ENCODE results near the gene SELPLG.
"Not testable (repeated sequence)": the region's sequence is repeated elsewhere in the genome, so short reads cannot be mapped to it uniquely, and the experiment has no call there.

SELPLG gene

GRCh38 chr12:108618953-108619274, 14.8 kb downstream of the SELPLG start:
- DNase-seq (ENCODE audit: low spot score): not testable (repeated sequence)

DNA sequence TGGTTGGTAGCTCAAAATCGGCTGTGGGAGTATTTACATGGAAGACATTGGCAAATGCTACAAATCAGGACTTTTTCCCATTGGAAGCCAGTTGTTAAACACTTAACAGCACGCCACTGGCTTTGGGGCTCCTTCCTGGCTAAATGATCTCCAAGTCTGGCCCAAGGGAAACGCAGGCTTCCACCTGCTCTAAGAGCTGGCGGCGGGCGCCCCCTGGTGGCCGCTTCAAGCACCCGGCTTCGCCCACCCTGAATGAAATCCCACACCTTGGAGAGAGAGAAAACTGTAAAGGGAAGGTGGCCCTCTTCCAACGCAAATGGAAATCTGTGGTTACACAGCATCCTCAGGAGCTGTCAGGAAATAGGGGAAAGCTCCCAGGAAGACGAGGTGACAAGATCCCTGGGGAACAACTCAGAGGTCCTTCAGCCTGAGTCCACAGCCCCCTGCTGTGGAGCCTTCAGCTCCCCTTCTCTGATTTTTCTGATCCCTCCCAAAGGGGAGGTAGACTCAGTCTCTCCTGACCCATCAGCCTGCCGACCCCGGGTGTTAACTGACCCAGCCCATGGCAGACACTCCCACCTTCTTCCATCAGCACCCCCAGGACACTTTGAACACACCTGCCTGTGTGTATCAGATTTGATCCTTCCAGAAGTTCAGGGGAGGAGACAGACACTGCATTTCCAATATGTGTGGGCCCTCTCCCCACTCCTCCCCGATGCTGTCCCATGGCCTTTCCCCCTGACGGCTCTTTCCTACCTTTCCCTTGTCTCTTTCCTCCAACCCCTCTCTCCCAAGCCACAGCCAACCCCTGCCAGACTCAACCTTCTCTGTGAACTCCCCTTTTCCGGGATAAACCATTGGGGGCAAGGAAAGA, 15.4 kb downstream of the SELPLG start:
- DNase-seq (ENCODE audit: low spot score): peak; percentile 83

DNA sequence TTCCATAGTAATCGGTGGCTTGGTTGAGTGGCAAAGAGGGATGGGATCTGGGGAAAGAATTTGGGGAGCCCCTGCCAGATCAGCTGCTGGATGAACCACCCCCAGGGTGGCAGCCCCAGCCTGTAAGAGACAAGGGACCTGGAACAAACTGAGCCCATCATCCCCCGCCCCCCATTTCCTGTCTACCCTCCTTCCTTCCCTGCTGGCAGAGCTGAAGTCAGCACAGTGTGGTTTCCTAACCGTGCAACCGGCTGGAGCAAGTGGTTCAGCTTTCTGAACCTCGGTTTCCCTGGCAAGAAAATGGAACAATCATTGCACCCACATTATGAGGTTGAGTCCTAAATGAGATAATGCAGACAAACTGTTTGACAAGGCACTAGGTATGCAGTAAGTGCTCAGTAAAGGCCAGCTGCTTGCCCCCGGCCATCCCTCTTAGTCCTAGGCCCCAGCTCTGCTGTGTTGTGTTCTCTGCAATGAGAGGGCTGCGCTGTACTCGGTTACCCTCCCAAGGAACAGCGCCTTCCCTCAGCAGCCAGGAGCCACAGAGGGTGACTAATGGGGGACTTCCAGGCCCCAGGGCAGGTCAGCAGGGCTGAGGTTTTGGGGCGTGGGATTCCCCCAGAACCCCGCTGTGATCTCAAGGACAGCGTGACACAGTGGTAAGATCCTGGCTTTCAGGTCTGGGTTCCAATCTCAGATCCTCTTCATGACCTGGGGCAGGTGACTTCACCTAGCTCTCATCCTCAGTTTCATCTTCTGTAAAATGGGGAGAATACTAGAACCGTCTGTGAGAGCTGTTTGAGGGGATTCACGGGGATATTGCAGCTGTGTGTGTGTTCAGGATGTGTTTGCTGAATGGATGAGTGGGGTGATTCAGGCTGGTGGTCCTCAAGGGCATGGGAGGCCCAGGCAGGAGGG, 16.5 kb downstream of the SELPLG start:
- DNase-seq (ENCODE audit: low spot score): peak; percentile 48

DNA sequence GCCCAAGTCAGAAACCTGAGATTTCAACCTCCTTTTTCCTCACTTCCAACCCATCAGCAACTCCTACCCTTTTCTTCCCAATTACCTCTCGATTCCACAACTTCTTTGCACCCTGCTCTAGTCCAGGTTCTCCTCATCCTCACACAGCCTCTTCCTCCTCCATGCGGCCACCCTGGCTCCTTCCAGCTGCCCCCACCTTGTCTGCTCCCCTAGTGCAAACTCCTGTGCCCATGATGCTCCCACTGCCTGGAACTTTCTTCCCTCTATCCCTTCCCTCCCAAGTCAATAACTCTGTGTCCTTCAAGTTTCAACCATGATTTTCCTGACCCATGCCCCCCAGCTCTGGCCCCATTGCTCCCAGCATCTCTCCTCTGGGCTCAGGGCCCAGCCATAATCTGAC, 17.3 kb downstream of the SELPLG start:
- DNase-seq (ENCODE audit: low spot score): no peak

- no peak for DNase-seq (ENCODE audit: low spot score)
Observed at GRCh38 chr12:108615918-108616317, 17.8 kb downstream of the SELPLG start.

DNA sequence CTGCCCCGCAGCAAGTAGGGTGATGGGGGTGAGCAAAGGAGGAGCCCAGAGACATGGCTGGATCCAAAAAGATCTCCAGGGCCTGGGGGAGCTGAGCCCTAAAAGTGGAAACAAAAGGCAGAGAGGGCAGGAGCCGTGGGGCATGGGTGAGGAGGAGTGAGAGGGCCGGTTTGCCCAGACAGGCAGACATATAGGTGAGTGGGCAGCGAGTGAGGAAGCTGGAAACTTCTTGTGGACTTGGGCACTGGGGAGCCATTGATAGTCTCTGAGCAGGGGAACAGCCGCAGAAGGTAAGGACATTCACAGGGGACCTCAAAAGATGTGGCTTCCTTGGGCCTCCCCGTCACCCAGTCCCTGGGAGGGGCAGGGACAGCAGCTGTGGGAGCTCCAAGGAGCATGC, 19.1 kb downstream of the SELPLG start:
- no peak for DNase-seq (ENCODE audit: low spot score)

DNA sequence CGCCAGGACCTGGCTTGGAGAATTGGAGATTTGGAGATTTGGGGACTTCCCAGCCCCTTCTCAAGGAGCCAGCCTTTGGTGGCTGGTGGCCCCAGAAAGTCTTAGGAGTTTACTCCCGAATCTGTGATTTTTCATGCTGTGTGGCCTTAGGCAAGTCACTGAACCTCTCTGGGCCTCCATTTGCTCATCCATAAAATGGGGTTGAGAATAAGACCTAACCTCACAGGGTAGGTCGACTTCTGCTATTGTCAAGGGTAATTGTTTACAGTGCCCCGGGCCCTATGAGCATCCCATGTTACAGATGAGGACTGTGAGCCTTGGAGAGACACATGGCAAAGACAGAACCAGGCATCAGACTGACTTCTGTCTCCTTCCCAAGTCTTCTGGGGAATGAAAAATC, 19.7 kb downstream of the SELPLG start:
- DNase-seq (ENCODE audit: low spot score): no peak

DNA sequence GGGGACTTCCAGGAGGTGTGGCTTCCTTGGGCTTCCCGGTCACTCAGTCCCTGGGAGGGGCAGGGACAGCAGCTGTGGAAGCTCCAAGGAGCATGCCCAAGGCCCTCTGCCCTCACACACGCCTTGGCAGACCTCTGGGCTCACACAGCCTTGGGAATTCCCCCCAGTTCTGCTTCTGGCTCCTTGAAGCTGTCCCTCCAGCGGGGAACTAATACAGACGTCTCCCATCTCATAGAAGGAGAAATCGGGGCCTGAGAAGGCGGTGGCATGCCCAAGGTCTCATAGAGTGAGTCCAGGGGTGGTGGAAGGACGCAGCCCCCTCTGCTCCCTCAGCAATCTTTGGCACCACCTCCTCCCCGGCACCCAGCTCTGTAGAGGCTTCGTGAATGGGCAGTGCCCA, 20.1 kb downstream of the SELPLG start:
- DNase-seq (ENCODE audit: low spot score): no peak

DNA sequence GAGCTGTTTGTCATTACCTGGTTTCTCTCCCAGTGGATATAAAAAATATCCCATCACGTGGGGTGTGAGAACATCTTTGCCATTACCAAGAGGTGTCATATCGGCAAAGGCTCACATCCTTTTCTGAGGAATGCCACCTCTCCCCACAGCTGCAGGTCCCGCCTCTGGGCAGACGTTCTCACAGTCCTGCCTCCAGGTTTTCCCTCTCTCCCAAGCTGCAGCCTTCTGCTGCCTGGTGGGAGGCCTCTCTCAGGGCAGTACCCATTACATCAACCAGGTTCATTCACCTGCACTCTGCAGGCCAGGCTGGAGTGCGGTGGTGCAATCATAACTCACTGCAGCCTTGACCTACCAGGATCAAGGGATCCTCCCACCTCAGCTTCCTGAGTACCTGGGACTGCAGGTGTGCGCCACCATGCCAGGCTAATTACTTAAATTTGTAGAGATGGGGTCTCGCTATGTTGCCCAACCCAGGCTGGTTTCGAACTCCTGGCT, 20.9 kb downstream of the SELPLG start:
- no peak for DNase-seq (ENCODE audit: low spot score)

DNA sequence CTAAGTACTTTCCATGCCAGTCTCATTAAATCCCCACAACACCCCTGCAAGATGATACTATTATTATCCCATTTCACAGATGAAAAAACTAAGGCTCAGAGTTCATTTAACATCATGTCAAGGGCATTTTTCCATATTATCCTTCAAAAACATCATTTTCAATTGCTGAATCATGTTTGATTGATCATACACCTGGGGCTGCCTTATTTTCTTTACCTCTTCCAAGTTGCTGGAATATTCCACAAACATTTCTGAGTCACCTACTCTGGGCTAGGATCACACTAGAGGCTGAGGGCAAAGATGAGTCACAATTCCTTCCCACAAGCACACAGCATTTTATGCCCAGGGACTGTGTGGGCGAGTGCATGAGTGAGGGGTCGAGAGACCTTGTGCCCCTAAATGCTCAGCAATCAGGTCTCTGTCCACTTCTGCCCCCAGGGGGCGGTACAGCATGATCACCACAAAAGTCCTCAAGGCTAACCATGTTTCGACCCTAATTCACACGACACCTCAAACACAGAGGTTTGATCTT, 21.7 kb downstream of the SELPLG start:
- peak; percentile 45 for DNase-seq (ENCODE audit: low spot score)

DNA sequence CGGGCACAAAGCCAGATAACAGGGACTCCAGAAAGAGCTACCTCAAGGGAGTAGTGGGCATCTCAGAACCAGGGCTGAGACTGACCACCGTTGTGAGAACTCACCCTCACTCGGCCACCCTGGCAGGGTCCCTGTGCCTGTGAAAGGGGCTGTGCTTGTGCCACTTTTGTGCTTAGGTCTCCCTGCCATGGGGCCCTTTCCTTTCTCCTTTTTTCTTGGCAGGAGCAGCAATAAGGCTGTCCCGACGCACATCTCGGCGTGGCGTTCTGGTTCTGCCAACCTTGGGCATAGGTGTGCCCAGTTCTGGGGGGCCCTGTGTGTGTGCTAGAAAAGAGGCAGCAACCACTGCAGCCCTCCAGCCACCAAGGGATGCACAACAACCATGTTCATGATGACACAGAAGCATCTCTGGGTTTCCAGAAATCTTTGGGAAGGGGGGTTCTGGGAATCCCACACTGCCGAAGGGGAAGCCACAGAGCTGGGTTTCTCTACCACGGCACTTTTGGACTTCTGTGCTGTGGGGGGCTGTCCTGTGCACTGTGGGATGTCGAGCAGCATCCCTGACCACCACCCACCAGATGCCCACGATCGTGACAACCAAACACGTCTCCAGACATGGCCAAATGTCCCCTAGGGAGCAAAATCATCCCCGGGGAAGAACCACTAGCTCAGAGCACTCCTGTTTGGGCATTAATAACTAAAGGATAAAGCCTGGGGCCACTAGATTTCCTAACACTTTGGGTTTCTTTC, 22.7 kb downstream of the SELPLG start:
- DNase-seq (ENCODE audit: low spot score): no peak

DNA sequence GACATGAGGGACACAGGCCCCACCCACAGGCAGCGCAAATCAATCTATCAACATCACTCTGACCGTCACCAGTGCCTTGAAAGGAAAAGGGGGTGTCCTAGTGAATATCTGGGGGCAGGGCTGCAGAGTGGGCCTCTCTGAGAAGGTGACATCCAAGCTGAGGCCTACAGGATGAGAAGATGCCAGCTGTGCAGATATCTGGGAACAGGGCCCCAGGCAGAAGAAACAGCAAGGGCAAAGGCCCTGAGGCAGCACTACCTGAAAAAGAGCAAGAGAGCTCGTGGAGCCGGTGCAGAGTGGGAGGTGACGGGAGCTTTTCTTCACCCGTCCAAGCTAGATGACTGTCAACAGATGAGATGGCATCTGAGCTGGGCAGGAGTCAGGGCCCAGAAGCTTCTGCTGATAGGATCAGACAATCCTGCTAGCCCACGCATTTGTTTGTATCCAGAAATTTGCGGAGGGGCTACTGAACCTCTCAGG, 23.3 kb downstream of the SELPLG start:
- no peak for DNase-seq (ENCODE audit: low spot score)

DNA sequence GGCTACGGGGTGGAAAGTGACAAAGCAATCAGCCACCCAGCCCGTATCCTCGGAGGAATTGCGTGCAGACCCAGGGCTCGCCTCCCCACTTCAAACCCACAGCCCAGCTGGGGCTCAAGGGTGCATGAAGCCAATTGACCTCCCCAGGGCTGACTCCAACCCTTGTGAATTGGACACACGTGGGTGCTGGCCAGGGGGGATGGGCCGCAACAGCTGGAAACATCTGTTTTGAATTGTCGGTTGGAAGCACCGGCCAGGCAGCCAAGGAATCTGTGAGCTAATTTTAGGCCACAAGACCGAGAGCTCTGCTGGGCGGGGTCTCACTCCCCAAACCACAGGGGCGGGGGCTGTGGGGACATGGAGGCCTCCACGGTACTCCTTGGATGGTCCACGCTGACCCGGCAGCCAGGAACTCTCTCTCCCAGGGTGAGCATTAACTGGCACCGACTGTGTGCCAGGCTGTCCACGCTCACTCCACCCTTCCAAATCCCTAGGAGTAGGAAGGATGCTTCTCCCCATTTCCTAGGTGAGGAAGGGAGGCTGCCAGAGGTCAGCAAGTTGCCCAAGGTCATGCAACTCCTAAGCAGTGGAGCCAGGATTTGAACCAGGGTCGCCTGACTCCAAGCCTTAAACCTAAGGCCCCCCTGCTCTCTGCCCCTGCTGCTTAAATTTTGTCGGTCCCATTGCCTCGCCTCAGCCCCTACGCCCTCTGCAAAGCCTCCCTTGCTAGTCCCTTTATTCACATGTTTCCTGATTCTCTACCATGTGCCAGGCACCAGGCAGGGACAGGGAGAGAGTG, 24.0 kb downstream of the SELPLG start:
- DNase-seq (ENCODE audit: low spot score): no peak

DNA sequence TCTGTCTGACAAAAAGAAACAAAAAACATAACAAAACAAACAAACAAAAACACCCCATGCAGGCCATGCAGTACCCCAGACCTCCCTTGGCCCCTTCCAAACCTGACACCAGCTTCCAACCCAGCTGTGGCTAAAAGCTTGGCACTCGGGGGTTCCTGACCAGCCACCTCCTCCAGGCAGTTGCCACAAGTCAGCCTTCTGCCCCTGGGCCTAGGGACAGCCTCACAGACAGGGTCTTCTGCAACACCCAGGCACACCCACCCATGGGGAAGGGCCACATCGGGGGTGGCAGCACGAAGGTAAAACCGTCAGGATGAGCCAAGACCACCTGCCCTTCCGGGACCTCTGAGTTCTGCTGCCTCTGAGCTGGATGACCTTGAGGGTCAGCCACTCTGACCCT, 25.1 kb downstream of the SELPLG start:
- DNase-seq (ENCODE audit: low spot score): no peak

GRCh38 chr12:108607981-108608600, 25.6 kb downstream of the SELPLG start:
- no peak for DNase-seq (ENCODE audit: low spot score)

DNA sequence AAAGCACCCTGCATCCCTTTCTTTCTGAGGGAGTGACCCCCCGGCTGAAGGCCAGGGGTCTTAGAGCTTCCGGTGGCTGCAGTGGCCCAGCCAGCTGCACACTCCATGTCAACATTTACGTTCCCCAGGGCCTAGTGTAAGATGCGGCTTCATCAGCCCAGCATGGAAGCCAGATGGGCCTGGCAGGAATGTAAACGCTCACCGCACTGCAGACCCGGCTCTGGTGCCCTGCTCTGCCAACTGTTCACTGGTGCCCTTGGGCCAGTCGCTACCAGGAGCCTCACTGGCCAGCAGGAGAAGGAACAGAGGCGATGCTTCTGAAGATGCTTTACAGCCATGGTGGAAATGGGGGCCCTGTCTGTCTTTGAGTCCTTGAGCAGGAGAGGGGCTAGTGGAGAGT, 27.2 kb downstream of the SELPLG start:
- no peak for DNase-seq (ENCODE audit: low spot score)

DNA sequence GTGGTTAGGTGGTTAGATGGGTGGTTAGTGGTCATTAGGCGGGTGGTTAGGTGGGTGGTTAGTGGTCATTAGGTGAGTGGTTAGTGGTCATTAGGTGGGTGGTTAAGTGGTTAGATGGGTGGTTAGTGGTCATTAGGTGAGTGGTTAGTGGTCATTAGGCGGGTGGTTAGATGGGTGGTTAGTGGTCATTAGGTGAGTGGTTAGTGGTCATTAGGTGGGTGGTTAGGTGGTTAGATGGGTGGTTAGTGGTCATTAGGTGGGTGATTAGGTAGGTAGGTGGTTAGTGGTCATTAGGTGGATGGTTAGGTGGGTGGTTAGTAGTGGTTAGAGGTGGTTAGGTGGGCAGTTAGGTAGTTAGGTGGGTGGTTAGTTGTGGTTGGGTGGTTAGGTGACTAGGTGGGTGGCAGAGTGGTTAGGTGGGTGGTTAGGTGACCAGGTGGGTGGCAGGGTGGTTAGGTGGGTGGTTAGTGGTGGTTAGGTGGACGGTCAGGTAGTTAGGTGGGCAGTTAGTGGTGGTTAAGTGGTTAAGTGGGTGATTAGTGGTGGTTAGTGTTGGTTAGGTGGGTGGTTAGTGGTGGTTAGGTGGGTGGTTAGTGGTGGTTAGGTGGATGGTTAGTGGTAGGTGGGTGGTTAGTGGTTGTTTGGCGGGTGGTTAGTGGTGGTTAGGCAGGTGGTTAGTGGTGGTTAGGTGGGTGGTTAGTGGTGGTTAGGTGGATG, 27.8 kb downstream of the SELPLG start:
- no peak for DNase-seq (ENCODE audit: low spot score)

- no peak for DNase-seq (ENCODE audit: low spot score)
Observed at GRCh38 chr12:108605000-108605689, 28.5 kb downstream of the SELPLG start.

DNA sequence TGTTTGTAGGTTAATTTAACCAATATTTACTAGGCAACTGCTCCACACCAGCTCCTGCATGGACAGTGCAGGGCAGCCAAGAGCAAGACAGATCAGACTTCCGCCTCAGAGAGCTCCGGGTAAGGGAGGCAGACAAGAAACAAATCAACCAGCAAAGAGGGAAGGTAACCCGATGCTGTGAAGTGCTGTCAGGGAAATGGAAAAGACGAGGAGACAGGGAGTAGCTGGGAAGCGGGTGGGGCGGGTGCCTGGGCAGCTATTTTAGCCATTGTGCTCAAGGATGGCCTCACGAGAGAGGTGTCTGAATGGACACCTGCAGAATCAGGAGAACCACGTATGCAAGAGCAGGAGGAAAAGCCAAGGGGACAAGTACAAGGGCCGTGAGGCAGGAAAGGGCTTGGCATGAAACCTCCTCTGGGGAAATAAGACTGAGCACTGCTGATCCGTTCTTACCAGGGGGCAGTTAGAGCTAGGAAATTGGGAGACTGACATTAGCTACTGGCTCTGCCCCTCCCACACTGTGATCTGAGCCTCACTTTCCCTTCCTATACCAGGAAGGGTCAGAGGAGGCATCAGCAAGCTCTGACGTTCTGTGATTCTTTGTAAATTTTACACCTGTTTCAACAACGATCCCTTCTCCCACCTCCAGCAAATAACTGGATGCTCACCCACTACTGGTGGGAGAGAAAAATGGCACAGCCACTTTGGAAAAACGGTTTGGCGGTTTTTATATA, 29.3 kb downstream of the SELPLG start:
- no peak for DNase-seq (ENCODE audit: low spot score)
